GM19463 (cell line): ENCODE results near the gene ARHGAP10.
"Not testable (repeated sequence)": the region's sequence is repeated elsewhere in the genome, so short reads cannot be mapped to it uniquely, and the experiment has no call there.

ENCODE experiments used
- ATAC-seq: cut with Tn5 transposase; IDR thresholded peaks from one replicate; pipeline ENCODE4 v1.9.1; 2021; ENCODE audit warnings: mild to moderate bottlenecking, moderate library complexity; ENCODE audit not compliant: unreplicated experiment

Gene ARHGAP10

GRCh38 chr4:148078061-148078460 lies 346.2 kb downstream of the ARHGAP10 start:
- ATAC-seq, result no peak

GRCh38 chr4:148079961-148080360 lies 348.1 kb downstream of the ARHGAP10 start:
- ATAC-seq, result no peak

- ATAC-seq, result no peak
These were observed 349.4 kb downstream of the ARHGAP10 start for GRCh38 chr4:148081267-148081666.

- ATAC-seq, result no peak
These were observed 349.9 kb downstream of the ARHGAP10 start for GRCh38 chr4:148081745-148082144.

GRCh38 chr4:148083073-148083472 lies 351.2 kb downstream of the ARHGAP10 start:
- not testable (repeated sequence) for ATAC-seq

DNA sequence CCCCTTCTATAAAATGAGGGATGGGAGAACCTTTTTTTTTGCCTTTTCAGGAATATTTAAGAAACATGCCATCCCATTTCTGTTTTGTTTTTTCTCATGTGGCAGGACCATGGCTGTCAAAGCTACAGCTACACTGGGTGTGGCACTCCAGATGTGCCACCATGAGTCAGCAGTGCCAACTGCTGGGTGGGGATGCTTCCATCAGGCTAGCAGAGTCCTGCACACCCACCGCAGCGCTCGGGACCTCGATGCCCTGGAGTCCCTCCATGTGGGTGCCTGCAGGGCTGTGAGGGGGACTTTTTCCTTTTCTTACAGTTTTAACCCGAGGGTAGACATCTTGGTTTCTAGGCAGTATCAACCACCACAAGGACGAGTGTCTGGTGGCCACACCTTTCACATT lies 357.7 kb downstream of the ARHGAP10 start:
- no peak for ATAC-seq

DNA sequence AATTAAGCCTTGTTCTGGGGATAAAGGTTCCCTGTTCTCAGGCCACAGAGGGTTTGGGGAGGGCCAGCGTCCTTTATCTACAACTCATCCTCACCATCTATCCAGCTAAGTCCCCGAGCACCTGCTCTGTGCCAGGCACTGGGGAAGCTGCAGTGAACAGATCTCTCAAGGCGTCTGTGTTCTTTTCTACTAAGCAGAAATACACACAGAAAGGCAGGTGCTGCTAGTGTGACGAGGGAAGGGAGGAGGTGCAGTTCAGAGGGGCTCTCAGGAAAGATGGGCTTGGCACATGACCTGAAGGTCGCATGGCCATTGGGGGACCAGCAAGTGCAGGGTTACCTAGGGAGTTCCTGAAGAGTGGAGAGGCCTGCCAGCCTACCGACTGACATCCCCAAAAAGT lies 358.1 kb downstream of the ARHGAP10 start:
- no peak for ATAC-seq

DNA sequence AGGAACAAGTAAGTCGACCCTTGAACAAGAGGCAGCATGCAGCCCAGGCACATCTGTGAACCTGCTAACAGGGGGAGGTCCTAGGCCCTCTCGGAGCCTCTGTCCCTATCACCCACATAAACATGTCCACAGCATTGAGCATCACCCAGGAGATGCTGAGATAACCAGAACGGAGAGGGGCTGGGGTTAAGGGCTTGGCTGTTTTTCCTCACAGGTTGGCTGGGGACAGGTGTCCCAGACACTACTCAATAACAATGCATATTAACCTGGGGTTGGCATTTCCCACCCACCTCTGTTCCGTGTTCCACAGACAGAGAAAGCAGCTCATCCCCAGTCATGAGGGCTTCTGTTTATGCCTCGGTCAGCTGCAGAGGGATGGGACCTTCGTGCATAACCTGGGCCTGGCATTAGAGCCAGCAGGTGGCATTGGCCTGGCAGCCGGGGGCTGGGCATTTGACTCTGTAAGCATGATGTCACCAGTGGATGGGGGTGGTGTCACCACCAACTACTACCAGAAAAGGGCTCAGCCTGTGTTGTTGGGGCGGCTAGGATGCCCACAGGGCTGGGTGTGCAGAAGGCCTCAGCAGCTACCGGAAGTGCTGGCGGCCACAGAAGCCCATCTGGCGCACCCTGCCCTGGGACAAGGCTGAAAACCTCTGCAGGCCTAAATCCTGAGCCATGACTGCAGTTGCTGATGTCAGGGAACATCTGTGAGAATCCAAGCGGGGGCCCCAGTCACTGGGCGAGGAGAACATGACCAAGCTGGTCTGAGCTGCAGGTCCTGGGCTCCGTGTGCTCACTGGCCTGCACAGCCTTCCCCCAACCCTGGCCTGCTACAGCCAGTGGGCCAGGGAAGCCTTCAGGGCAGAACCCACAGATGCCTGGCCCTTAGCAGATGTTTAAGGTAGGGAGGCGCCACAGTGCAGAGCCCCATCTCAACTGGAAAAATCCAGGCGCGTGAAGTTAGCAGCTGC lies 358.9 kb downstream of the ARHGAP10 start:
- no peak for ATAC-seq

GRCh38 chr4:148091896-148092295 lies 360.0 kb downstream of the ARHGAP10 start:
- ATAC-seq, result no peak

GRCh38 chr4:148092316-148093014 lies 360.6 kb downstream of the ARHGAP10 start:
- ATAC-seq, result no peak

- no peak for ATAC-seq
These were observed 361.2 kb downstream of the ARHGAP10 start for GRCh38 chr4:148093065-148093464.

DNA sequence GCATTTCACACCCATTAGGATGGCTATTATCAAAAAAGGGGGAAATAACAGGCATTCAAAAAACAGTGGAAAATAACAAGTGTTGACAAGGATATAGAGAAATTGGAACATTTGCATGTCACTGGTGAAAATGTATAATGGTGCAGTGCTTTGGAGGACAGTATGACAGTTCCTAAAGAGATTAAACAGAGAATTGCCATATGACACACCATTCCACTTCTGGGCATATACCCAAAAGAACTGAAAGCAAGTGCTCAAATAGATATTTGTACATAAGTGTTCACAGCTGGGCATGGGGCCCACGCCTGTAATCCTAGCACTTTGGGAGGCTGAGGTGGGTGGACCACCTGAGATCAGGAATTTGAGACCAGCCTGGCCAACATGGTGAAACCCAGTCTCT lies 362.3 kb downstream of the ARHGAP10 start:
- no peak for ATAC-seq

DNA sequence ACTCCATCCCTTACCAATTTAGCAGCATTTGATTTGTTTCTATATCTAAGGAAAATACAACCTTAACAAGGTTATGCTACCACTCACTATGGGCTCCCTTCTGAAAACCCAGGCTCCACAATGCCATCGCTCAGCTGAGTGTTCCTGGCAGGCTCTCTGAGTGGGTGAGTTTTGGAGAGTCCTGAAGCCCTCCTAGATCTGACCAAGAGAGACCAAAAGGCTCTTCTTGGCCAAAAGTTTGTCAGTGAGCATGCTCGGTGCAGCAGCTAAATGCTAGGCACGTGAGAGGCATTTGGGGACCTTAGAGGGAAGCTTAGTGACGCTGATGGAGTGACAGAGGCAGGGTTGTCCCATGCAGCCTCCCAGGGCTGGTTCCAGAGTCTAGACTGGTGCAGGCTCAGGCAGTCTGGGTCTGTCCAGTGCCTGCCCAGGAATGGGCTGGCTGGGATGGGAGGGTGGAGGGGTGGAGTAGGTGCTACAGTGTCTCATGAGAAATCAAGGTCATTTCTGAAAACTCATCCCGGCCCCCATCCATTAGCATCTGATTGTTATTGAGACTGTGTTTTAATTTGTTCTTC lies 363.5 kb downstream of the ARHGAP10 start:
- no peak for ATAC-seq

GRCh38 chr4:148097801-148098200 lies 365.9 kb downstream of the ARHGAP10 start:
- ATAC-seq, result no peak

GRCh38 chr4:148101235-148101634 lies 369.3 kb downstream of the ARHGAP10 start:
- no peak for ATAC-seq

- ATAC-seq, result no peak
These were observed 369.9 kb downstream of the ARHGAP10 start for GRCh38 chr4:148101790-148102189.

DNA sequence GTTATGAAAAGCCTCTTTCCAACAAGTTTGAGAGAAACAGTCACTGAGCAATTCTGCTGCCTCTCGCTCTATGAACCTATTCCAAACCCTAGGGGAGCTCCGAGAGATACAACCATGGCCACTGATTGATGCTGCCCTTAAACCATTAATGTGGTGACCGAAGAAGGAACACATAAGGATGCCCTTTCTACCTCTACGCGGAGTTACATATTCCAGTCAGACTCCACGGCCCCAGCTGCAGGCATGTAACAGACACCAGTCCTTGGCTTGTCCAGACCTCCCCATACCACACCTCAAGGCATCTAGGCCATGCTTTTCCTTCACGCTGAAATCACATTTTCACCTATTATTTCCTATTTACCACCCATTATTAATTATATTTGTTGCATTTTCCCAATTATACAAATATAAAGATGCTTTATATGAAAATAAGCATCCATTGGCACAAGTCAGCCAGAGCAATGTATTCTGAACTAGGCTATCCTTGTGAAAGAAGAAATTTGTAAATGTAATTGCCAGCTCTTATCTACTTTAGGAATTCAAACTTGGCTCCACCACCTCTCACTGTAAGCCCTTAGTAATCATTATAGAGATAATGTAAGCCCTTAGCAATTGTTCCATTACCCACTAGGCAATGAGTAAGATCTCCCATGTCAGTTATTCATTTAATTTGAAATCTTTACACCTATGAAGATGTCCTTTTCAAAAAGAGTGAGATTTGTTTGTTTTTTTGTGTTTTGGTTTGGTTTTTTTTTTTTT lies 371.9 kb downstream of the ARHGAP10 start:
- ATAC-seq, result no peak

DNA sequence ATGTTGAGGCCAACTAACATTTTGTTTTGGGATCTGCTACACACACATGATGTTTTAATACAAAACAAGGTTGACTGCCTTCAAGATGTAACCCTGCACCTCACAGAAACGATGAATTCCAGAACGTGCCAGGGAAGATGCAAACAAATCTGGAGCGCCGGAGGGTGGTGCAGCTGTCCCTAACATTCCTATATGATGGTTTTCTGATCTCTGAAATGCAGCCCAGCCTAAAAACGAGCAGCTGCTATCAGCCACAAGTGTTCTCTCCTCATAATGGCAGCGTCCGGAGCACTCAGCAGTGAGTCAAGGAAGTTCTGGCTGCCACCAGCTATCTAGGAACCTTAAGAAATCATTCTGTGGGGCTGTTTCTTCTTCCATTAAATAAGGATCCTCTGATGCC lies 376.9 kb downstream of the ARHGAP10 start:
- no peak for ATAC-seq

DNA sequence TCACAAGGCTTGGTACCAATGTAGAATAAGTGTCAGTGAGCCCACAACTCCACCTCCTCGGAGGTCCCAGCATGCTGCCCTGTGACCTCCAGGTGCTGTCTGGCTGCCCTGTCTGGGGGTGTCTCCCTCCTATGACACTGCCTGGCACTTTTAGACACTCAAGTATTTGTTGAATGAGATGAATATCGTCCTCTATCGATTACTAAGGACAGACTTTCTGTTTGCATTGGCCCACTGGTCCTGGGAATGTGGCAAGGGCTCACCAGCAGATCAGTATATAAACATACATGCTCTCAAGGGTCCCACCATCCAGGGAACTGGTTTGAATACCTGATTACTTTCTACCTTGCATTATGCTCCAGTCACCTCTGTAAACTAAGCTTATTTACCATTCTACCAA lies 377.3 kb downstream of the ARHGAP10 start:
- ATAC-seq, result no peak

- ATAC-seq, result no peak
These were observed 378.3 kb downstream of the ARHGAP10 start for GRCh38 chr4:148110169-148110568.
